ENCODE measurements around the gene MICU2.

The MICU2 gene

GRCh38 chr13:21541271-21541670 lies 62.7 kb downstream of the MICU2 start:
- DNase-seq = no peak

GRCh38 chr13:21539687-21540086 lies 64.3 kb downstream of the MICU2 start:
- no peak for DNase-seq

GRCh38 chr13:21538753-21539152 lies 65.2 kb downstream of the MICU2 start:
- no peak for DNase-seq

- no peak for DNase-seq
These were observed 65.7 kb downstream of the MICU2 start for GRCh38 chr13:21538280-21538679.

- no peak for DNase-seq
These were observed 66.9 kb downstream of the MICU2 start for GRCh38 chr13:21537105-21537504.

- DNase-seq = no peak
These were observed 69.2 kb downstream of the MICU2 start for GRCh38 chr13:21534760-21535159.

GRCh38 chr13:21531455-21531854 lies 72.5 kb downstream of the MICU2 start:
- DNase-seq = no peak

- DNase-seq = no peak
These were observed 73.3 kb downstream of the MICU2 start for GRCh38 chr13:21530656-21531055.

- DNase-seq = no peak
These were observed 74.7 kb downstream of the MICU2 start for GRCh38 chr13:21529146-21529893.

- no peak for DNase-seq
These were observed 75.4 kb downstream of the MICU2 start for GRCh38 chr13:21528616-21529015.

GRCh38 chr13:21526707-21527540 lies 77.0 kb downstream of the MICU2 start:
- DNase-seq = no peak

GRCh38 chr13:21522847-21523246 lies 81.1 kb downstream of the MICU2 start:
- no peak for DNase-seq

- no peak for DNase-seq
These were observed 81.8 kb downstream of the MICU2 start for GRCh38 chr13:21522130-21522529.

- no peak for DNase-seq
These were observed 85.3 kb downstream of the MICU2 start for GRCh38 chr13:21518617-21519144.

- DNase-seq = no peak
These were observed 86.4 kb downstream of the MICU2 start for GRCh38 chr13:21517576-21517975.

GRCh38 chr13:21516805-21517204 lies 87.2 kb downstream of the MICU2 start:
- DNase-seq = no peak

GRCh38 chr13:21511849-21512248 lies 92.1 kb downstream of the MICU2 start:
- no peak for DNase-seq

GRCh38 chr13:21504379-21504778 lies 99.6 kb downstream of the MICU2 start:
- DNase-seq = no peak

- no peak for DNase-seq
These were observed 102.3 kb downstream of the MICU2 start for GRCh38 chr13:21501686-21502085.

- no peak for DNase-seq
These were observed 117.6 kb downstream of the MICU2 start for GRCh38 chr13:21486322-21486721.

- no peak for DNase-seq
These were observed 120.2 kb downstream of the MICU2 start for GRCh38 chr13:21483748-21484147.

- no peak for DNase-seq
These were observed 122.6 kb downstream of the MICU2 start for GRCh38 chr13:21481359-21481758.

GRCh38 chr13:21478881-21479808 lies 124.8 kb downstream of the MICU2 start:
- peak in 2 of 4 experiments; percentile 8 to 13 for DNase-seq
